Measurements from ENCODE around the gene ITGA4.

DNA sequence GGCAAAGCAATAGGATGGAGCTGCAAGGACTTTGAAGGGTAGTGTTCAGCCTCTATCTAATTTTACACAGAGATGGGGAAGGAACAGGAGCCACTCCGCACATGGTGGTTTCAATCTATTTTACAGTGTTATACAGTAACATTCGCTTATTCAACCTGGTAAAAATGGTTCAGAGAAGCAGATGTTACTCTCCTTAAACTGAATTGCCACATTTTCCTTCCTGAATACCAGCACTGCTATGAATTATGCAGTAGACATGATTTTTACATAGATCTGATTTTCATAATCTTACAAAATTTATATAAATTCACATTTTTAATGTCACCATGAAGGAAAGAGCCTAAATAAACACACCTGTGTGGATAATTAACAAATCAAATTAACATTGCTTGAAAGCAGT, 85.0 kb downstream of the ITGA4 start:
- TF ChIP-seq, protein P1, sequence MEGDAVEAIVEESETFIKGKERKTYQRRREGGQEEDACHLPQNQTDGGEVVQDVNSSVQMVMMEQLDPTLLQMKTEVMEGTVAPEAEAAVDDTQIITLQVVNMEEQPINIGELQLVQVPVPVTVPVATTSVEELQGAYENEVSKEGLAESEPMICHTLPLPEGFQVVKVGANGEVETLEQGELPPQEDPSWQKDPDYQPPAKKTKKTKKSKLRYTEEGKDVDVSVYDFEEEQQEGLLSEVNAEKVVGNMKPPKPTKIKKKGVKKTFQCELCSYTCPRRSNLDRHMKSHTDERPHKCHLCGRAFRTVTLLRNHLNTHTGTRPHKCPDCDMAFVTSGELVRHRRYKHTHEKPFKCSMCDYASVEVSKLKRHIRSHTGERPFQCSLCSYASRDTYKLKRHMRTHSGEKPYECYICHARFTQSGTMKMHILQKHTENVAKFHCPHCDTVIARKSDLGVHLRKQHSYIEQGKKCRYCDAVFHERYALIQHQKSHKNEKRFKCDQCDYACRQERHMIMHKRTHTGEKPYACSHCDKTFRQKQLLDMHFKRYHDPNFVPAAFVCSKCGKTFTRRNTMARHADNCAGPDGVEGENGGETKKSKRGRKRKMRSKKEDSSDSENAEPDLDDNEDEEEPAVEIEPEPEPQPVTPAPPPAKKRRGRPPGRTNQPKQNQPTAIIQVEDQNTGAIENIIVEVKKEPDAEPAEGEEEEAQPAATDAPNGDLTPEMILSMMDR (IDR thresholded peaks at IDR 0.05) = no peak
- TF ChIP-seq FOXK1 (CRISPR knock-in tag; IDR thresholded peaks at IDR 0.05) (no peak), CREM (CRISPR knock-in tag; IDR thresholded peaks at IDR 0.05) (no peak), NR2C2 (CRISPR knock-in tag; IDR thresholded peaks at IDR 0.05) (no peak), ATF1 (CRISPR knock-in tag; IDR thresholded peaks at IDR 0.05) (no peak), JUN (CRISPR knock-in tag; IDR thresholded peaks at IDR 0.05) (no peak), NFYB (CRISPR knock-in tag; conservative IDR thresholded peaks at IDR 0.05; ENCODE audit: low read depth) (no peak)
- TF ChIP-seq, protein P2, sequence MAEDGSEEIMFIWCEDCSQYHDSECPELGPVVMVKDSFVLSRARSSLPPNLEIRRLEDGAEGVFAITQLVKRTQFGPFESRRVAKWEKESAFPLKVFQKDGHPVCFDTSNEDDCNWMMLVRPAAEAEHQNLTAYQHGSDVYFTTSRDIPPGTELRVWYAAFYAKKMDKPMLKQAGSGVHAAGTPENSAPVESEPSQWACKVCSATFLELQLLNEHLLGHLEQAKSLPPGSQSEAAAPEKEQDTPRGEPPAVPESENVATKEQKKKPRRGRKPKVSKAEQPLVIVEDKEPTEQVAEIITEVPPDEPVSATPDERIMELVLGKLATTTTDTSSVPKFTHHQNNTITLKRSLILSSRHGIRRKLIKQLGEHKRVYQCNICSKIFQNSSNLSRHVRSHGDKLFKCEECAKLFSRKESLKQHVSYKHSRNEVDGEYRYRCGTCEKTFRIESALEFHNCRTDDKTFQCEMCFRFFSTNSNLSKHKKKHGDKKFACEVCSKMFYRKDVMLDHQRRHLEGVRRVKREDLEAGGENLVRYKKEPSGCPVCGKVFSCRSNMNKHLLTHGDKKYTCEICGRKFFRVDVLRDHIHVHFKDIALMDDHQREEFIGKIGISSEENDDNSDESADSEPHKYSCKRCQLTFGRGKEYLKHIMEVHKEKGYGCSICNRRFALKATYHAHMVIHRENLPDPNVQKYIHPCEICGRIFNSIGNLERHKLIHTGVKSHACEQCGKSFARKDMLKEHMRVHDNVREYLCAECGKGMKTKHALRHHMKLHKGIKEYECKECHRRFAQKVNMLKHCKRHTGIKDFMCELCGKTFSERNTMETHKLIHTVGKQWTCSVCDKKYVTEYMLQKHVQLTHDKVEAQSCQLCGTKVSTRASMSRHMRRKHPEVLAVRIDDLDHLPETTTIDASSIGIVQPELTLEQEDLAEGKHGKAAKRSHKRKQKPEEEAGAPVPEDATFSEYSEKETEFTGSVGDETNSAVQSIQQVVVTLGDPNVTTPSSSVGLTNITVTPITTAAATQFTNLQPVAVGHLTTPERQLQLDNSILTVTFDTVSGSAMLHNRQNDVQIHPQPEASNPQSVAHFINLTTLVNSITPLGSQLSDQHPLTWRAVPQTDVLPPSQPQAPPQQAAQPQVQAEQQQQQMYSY (CRISPR knock-in tag; IDR thresholded peaks at IDR 0.05) = no peak
- TF ChIP-seq, protein P3, sequence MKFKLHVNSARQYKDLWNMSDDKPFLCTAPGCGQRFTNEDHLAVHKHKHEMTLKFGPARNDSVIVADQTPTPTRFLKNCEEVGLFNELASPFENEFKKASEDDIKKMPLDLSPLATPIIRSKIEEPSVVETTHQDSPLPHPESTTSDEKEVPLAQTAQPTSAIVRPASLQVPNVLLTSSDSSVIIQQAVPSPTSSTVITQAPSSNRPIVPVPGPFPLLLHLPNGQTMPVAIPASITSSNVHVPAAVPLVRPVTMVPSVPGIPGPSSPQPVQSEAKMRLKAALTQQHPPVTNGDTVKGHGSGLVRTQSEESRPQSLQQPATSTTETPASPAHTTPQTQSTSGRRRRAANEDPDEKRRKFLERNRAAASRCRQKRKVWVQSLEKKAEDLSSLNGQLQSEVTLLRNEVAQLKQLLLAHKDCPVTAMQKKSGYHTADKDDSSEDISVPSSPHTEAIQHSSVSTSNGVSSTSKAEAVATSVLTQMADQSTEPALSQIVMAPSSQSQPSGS (CRISPR knock-in tag; IDR thresholded peaks at IDR 0.05; ENCODE audit: borderline replicate concordance, low read depth) = no peak
